Tibial nerve (tissue), 4 donors: ENCODE data around the gene DPAGT1. TPM values are rescaled to one million over a fixed set of nuclear protein-coding genes. Genes with fewer than 3 reads are reported as not detected.
A peak's percentile ranks its signal among the peaks of the same experiment; 100 is the strongest.

ENCODE experiments used
- DNase-seq, 2 donors: peaks; one replicate each; pipeline ENCODE4 v3.0.0-alpha.2; 2019; ENCODE audit warnings: low spot score in 2 of 2
- H3K27ac ChIP-seq, 4 donors: fragments of 200-600 bp; sonication (generic) in 3 of 4; one replicate each; pipeline ENCODE4 v1.5.1; 2017 to 2019; ENCODE audit warnings: mild to moderate bottlenecking in 1 of 4
- H3K27me3 ChIP-seq, 2 donors: fragments of 200-600 bp; sonication (generic) in 1 of 2; one replicate each; pipeline versions ENCODE4 v1.5.1 to v1.6.0; 2017 to 2019
- H3K36me3 ChIP-seq, 3 donors: fragments of 200-600 bp; sonication (generic); one replicate each; pipeline ENCODE4 v1.5.1; 2018 to 2019
- H3K4me1 ChIP-seq, 4 donors: fragments of 200-600 bp; sonication (generic) in 3 of 4; one replicate each; pipeline ENCODE4 v1.5.1; 2017 to 2019
- H3K4me3 ChIP-seq, 4 donors: fragments of 200-600 bp; sonication (generic) in 3 of 4; one replicate each; pipeline ENCODE4 v1.5.1; 2017 to 2019; ENCODE audit warnings: mild to moderate bottlenecking in 1 of 4, moderate library complexity in 1 of 4
- H3K9me3 ChIP-seq, 4 donors: fragments of 200-600 bp; sonication (generic) in 3 of 4; one replicate each; pipeline ENCODE4 v1.5.1; 2017 to 2019
- EP300 ChIP-seq, 2 donors: sonication (generic); formaldehyde crosslinking; IDR thresholded peaks; one replicate each; pipeline ENCODE4 v1.6.1; 2017; ENCODE audit warnings: antibody characterized with exemption in 2 of 2, mild to moderate bottlenecking in 1 of 2
- POLR2A ChIP-seq, 2 donors: fragments of 450-650 bp; IDR thresholded peaks; one replicate each; pipeline ENCODE4 v1.6.1; 2017; ENCODE audit warnings: antibody characterized with exemption in 2 of 2, mild to moderate bottlenecking in 2 of 2, moderate library complexity in 2 of 2
- WGBS, 2 donors: methylation state at CpG; one replicate each; pipeline ENCODE4 v1.1.5; 2018; 5-methylcytosine and 5-hydroxymethylcytosine counted together
- total RNA-seq, 4 donors: library from RNA; depleted of rRNA; stranded (reverse); fragments of >200 nt; gene quantifications; one replicate each; pipeline ENCODE4 v1.1.0, GENCODE V29; 2016
- TF ChIP-seq, protein P1 (sequence below), 5 experiments: fragments of 200-600 bp in 3 of 5; fragments of 450-650 bp in 2 of 5; sonication (generic) in 3 of 5; IDR thresholded peaks; one replicate each; pipeline ENCODE4 v1.5.1; 2016 to 2019; ENCODE audit warnings: antibody characterized with exemption in 5 of 5, mild to moderate bottlenecking in 3 of 5, moderate library complexity in 2 of 5

DPAGT1 gene
- total RNA-seq, 4 donors from 2014 or later, result 20.7 to 33.9 (median 23.5) TPM

DNA sequence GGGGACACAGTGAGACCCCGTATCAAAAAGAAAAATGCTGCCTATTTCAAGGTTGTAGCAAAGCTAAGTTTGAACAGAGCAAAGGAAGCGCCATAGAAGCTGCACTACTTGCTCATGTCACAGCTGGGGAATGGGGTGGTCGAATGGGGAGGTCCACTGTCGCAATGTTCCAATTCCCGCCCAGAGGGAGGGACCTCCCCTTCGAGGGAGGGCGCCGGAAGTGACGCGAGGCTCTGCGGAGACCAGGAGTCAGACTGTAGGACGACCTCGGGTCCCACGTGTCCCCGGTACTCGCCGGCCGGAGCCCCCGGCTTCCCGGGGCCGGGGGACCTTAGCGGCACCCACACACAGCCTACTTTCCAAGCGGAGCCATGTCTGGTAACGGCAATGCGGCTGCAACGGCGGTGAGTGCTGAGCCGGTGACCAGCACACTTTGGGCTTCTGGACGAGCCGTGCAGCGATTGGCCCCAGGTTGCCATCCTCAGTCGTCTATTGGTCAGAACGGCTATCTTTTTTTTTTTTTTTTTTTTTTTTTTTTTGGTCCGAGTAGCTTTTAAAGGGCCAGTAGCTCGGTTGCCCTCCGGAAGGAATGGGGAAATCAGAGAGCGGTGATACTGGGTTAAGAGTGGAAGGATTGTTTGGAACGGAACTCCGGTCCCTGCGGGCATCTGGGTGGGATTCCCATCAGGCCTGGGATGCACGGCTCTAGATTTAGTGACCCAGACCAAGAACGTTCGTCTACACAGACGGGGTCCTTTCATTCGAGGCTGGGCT is 16.8 kb downstream of the DPAGT1 start, which contains the start of gene HMBS:
TSS of gene HMBS (plus strand) at position 219 of the 774 bp plus-strand sequence. CDS start at position 372, 153 bp downstream.
- peaks cover 0 to 29% (median 8%) of the 10 kb centered on the region in 3 donors for H3K36me3 ChIP-seq
- H3K4me1 ChIP-seq, result peaks cover 0 to 35% (median 10%) of the 10 kb centered on the region in 4 donors
- TF ChIP-seq, protein P1, sequence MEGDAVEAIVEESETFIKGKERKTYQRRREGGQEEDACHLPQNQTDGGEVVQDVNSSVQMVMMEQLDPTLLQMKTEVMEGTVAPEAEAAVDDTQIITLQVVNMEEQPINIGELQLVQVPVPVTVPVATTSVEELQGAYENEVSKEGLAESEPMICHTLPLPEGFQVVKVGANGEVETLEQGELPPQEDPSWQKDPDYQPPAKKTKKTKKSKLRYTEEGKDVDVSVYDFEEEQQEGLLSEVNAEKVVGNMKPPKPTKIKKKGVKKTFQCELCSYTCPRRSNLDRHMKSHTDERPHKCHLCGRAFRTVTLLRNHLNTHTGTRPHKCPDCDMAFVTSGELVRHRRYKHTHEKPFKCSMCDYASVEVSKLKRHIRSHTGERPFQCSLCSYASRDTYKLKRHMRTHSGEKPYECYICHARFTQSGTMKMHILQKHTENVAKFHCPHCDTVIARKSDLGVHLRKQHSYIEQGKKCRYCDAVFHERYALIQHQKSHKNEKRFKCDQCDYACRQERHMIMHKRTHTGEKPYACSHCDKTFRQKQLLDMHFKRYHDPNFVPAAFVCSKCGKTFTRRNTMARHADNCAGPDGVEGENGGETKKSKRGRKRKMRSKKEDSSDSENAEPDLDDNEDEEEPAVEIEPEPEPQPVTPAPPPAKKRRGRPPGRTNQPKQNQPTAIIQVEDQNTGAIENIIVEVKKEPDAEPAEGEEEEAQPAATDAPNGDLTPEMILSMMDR (IDR thresholded peaks at IDR 0.05), result peak in 2 of 5 experiments; percentile 16 to 35
- TF ChIP-seq POLR2A (IDR thresholded peaks at IDR 0.05), result peak in 1 of 2 donors; percentile 41
- peak; percentile 71 to 82 for TF ChIP-seq EP300 (IDR thresholded peaks at IDR 0.05)
- H3K9me3 ChIP-seq, result no peaks in the 10 kb centered on the region
- WGBS, 2 donors, result 0% methylated on average over 25 to 45 of the region's 45 CpGs
- no peaks in the 10 kb centered on the region for H3K27me3 ChIP-seq
- H3K4me3 ChIP-seq, result peak within 1 kb of the TSS; percentile 52 to 92 (median 87)
- H3K27ac ChIP-seq, result peak within 1 kb of the TSS; percentile 87 to 94 (median 88)
- DNase-seq, result peak; percentile 83 to 89

DNA sequence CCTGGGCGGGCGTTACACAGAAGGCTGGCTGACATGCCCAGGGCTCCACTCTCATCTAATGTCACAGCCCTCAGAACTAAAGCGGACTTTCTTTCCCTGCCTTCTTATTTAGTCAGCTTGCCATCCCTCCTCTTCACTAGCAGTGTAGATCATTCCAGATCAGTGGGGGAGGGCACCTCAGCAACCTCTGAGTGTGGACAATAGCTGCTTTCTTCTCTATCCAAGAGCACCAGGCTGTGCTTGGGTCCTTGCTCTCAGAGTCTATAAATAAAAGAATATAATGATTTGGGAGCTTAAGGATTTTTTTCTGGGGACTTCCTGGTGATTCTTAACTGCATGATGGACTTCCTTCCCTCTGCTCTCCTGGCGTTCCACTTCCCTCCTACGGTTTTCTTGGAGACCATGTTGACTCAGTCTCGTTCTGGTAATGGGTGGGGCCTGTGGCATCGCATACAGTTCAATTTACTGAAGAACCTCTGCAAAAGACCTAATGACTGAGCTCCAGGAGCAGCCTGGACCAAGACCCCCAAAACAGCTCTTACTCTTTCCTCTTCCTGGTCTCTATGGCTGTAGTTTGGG is 19.9 kb downstream of the DPAGT1 start:
- H3K36me3 ChIP-seq, result peaks cover 3 to 60% (median 34%) of the 10 kb centered on the region in 3 donors

DNA sequence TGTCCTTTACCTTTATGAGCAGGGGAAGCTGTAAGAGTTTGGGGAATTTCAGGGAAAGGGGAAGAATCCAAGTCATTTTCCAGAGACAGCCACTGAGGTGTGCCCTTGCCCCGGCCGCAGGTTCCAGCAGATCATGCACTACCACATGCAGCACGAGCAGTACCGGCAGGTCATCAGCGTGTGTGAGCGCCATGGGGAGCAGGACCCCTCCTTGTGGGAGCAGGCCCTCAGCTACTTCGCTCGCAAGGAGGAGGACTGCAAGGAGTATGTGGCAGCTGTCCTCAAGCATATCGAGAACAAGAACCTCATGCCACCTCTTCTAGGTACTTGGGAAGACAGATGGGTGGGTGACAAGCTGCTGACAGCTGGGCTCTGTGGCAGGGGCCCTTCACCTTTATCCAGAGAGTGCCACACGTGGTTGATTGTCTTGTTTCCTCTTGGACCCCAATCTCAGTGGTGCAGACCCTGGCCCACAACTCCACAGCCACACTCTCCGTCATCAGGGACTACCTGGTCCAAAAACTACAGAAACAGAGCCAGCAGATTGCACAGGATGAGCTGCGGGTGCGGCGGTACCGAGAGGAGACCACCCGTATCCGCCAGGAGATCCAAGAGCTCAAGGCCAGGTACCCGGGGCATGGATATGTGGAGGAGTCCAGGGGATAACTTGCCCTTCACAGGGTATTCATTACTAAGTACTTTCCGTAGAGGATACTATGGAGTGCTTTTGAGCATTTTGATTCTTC is 22.8 kb downstream of the DPAGT1 start:
- TF ChIP-seq, protein P1 (IDR thresholded peaks at IDR 0.05), result no peak
- TF ChIP-seq EP300 (IDR thresholded peaks at IDR 0.05) (no peak), POLR2A (IDR thresholded peaks at IDR 0.05) (no peak)
- Histone ChIP-seq H3K4me1 (peaks cover 0 to 18% (median 0%) of the 10 kb centered on the region in 4 donors), H3K9me3 (no peaks in the 10 kb centered on the region), H3K27me3 (no peaks in the 10 kb centered on the region), H3K27ac (no peak overlapping the region), H3K4me3 (no peak overlapping the region), H3K36me3 (peaks cover 6 to 88% (median 43%) of the 10 kb centered on the region in 3 donors)
- DNase-seq, result no peak
- 87 to 96% methylated on average over 19 of the region's 19 CpGs for WGBS, 2 donors

More for the DNA sequence above, 19.9 kb downstream of the DPAGT1 start:
- Histone ChIP-seq H3K27me3 (no peaks in the 10 kb centered on the region), H3K4me1 (peaks cover 0 to 35% (median 10%) of the 10 kb centered on the region in 4 donors), H3K27ac (peak overlapping the region; percentile 27 to 80 (median 46)), H3K4me3 (no peak overlapping the region), H3K9me3 (no peaks in the 10 kb centered on the region)
- no peak for DNase-seq
- WGBS, 2 donors, result 27 to 47% methylated on average over 7 of the region's 7 CpGs
- peak in 1 of 2 donors; percentile 31 for TF ChIP-seq EP300 (IDR thresholded peaks at IDR 0.05)
- TF ChIP-seq, protein P1 (IDR thresholded peaks at IDR 0.05), result no peak

DNA sequence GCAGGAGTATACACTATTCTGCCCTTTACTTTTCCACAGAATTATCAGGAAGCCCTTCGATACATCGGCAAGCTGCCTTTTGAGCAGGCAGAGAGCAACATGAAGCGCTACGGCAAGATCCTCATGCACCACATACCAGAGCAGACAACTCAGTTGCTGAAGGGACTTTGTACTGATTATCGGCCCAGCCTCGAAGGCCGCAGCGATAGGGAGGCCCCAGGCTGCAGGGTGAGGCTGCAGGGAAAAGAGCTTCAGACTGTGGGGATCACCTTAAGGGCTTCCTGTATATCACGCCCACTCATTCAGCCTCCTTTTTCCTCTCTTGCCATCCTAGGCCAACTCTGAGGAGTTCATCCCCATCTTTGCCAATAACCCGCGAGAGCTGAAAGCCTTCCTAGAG is 23.8 kb downstream of the DPAGT1 start:
- Histone ChIP-seq H3K4me3 (no peak overlapping the region), H3K9me3 (no peaks in the 10 kb centered on the region), H3K27ac (no peak overlapping the region), H3K4me1 (peaks cover 0 to 18% (median 0%) of the 10 kb centered on the region in 4 donors), H3K36me3 (peaks cover 9 to 98% (median 53%) of the 10 kb centered on the region in 3 donors), H3K27me3 (no peaks in the 10 kb centered on the region)
- TF ChIP-seq, protein P1 (IDR thresholded peaks at IDR 0.05), result no peak
- TF ChIP-seq POLR2A (IDR thresholded peaks at IDR 0.05), result no peak
- WGBS, 2 donors, result 96 to 97% methylated on average over 11 of the region's 11 CpGs
- no peak for DNase-seq
